ENCODE results near the gene CPA3.

Gene CPA3

DNA sequence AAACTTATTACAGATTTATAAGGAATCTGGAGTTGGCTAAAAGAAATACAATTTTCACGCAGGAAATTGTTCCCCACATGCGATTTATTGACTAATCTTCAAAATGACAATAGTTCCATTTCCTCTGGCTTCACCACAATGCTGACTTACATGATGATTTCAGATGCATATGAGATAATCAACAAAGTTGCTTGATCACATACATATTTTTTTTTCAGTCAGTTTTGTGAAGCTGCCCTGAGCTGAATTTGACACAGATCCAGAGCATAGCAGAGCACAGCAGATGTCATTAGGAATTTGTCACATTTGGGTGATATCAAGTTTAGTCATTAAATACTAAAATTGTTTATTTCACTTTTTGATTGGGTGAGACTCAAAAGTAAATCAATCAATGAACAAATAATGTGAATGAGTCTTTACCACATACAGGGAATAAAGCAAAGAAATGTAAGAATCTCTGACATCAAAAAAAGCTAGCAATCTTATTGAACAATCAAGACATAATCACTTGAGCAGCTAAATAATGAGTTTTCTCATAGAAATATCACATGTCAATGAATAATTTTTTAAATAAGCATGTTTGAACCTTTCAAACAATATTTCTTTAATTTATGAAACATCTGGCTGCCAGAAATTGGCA, 19.2 kb upstream of the CPA3 start:
- no peak overlapping the region for H3K4me3 ChIP-seq (ENCODE audit: low read depth in 1 of 2, low read length in 2 of 2)
- no peaks in the 10 kb centered on the region for H3K9me3 ChIP-seq (ENCODE audit: insufficient read depth, low read length, severe bottlenecking)
- H3K9ac ChIP-seq (ENCODE audit: low read depth, low read length): no peak overlapping the region
- H3K4me1 ChIP-seq (ENCODE audit: insufficient read depth, low read length): no peaks in the 10 kb centered on the region
- H2AFZ ChIP-seq (ENCODE audit: low read depth, low read length): no peak overlapping the region
- no peaks in the 10 kb centered on the region for H3K79me2 ChIP-seq (ENCODE audit: insufficient read depth, low read length)
- ATAC-seq (ENCODE audit: insufficient read depth, low read depth) (no peak), DNase-seq (no peak)
- H3K27me3 ChIP-seq (ENCODE audit: insufficient read depth, low read length, poor library complexity): no peaks in the 10 kb centered on the region
- TF ChIP-seq EZH2 (IDR thresholded peaks at IDR 0.05; ENCODE audit: borderline replicate concordance, low read depth, low read length, severe bottlenecking): no peak
- TF ChIP-seq, protein P1, sequence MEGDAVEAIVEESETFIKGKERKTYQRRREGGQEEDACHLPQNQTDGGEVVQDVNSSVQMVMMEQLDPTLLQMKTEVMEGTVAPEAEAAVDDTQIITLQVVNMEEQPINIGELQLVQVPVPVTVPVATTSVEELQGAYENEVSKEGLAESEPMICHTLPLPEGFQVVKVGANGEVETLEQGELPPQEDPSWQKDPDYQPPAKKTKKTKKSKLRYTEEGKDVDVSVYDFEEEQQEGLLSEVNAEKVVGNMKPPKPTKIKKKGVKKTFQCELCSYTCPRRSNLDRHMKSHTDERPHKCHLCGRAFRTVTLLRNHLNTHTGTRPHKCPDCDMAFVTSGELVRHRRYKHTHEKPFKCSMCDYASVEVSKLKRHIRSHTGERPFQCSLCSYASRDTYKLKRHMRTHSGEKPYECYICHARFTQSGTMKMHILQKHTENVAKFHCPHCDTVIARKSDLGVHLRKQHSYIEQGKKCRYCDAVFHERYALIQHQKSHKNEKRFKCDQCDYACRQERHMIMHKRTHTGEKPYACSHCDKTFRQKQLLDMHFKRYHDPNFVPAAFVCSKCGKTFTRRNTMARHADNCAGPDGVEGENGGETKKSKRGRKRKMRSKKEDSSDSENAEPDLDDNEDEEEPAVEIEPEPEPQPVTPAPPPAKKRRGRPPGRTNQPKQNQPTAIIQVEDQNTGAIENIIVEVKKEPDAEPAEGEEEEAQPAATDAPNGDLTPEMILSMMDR (IDR thresholded peaks at IDR 0.05; ENCODE audit: borderline replicate concordance, extremely low read depth, low read length, poor library complexity, severe bottlenecking): no peak
- H3K4me2 ChIP-seq (ENCODE audit: insufficient read depth, low read length): no peak overlapping the region
- no peaks in the 10 kb centered on the region for H4K20me1 ChIP-seq (ENCODE audit: insufficient read depth, low read length)
- no peaks in the 10 kb centered on the region for H3K36me3 ChIP-seq (ENCODE audit: insufficient read depth, low read length)
- no peak overlapping the region for H3K27ac ChIP-seq (ENCODE audit: low read length)

DNA sequence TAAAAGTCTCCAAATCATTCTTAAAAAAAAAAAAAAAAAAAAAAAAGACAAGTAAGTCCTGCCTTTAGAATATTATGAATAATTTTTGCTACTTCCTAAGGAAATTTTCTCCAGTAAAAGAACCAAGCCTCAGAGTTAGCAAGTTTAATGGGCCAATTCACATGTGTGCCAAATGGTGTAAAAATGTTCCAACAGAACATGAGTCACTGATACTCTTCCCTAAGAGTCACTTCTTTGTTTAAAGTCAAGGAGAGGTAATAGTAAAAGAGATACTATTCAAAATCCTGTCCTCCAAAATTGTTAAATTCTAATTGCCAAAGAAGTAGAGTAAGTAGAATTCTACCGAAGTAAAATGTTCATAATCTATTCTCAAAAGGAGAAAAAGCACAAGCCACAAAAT, 17.7 kb upstream of the CPA3 start:
- Histone ChIP-seq H3K36me3 (ENCODE audit: insufficient read depth, low read length) (no peaks in the 10 kb centered on the region), H3K4me3 (ENCODE audit: low read depth in 1 of 2, low read length in 2 of 2) (no peak overlapping the region), H3K4me2 (ENCODE audit: insufficient read depth, low read length) (no peak overlapping the region), H3K4me1 (ENCODE audit: insufficient read depth, low read length) (no peaks in the 10 kb centered on the region), H3K9me3 (ENCODE audit: insufficient read depth, low read length, severe bottlenecking) (no peaks in the 10 kb centered on the region), H3K9ac (ENCODE audit: low read depth, low read length) (no peak overlapping the region), H2AFZ (ENCODE audit: low read depth, low read length) (no peak overlapping the region), H3K79me2 (ENCODE audit: insufficient read depth, low read length) (no peaks in the 10 kb centered on the region), H3K27ac (ENCODE audit: low read length) (no peak overlapping the region), H4K20me1 (ENCODE audit: insufficient read depth, low read length) (no peaks in the 10 kb centered on the region), H3K27me3 (ENCODE audit: insufficient read depth, low read length, poor library complexity) (no peaks in the 10 kb centered on the region)
- DNase-seq: no peak
- ATAC-seq (ENCODE audit: insufficient read depth, low read depth): no peak
- TF ChIP-seq, protein P1 (IDR thresholded peaks at IDR 0.05; ENCODE audit: borderline replicate concordance, extremely low read depth, low read length, poor library complexity, severe bottlenecking): no peak
- no peak for TF ChIP-seq EZH2 (IDR thresholded peaks at IDR 0.05; ENCODE audit: borderline replicate concordance, low read depth, low read length, severe bottlenecking)

DNA sequence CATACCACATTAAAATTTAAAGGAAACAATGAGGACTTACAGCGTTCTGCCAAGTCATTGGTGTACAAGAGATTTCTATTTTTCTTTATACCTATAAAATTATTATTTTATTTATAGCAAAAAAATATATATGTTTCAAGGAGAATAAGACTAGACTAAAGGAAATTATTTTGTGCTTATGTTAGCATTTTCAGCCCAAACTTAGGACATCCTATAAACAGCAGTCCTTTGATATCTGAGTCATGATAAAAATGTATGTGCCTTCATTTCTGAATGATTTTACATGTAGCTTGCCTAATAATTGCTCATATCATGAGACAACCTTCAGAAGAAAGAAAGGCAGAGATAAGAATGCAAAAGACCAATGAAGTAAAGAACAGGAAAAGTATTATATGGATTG, 16.7 kb upstream of the CPA3 start:
- DNase-seq: no peak
- Histone ChIP-seq H2AFZ (ENCODE audit: low read depth, low read length) (no peak overlapping the region), H3K4me3 (ENCODE audit: low read depth in 1 of 2, low read length in 2 of 2) (no peak overlapping the region), H3K36me3 (ENCODE audit: insufficient read depth, low read length) (no peaks in the 10 kb centered on the region), H3K27ac (ENCODE audit: low read length) (no peak overlapping the region), H3K9ac (ENCODE audit: low read depth, low read length) (no peak overlapping the region), H3K4me1 (ENCODE audit: insufficient read depth, low read length) (no peaks in the 10 kb centered on the region), H3K4me2 (ENCODE audit: insufficient read depth, low read length) (no peak overlapping the region), H3K27me3 (ENCODE audit: insufficient read depth, low read length, poor library complexity) (no peaks in the 10 kb centered on the region), H3K79me2 (ENCODE audit: insufficient read depth, low read length) (no peaks in the 10 kb centered on the region), H4K20me1 (ENCODE audit: insufficient read depth, low read length) (no peaks in the 10 kb centered on the region), H3K9me3 (ENCODE audit: insufficient read depth, low read length, severe bottlenecking) (no peaks in the 10 kb centered on the region)
- TF ChIP-seq, protein P1 (IDR thresholded peaks at IDR 0.05; ENCODE audit: borderline replicate concordance, extremely low read depth, low read length, poor library complexity, severe bottlenecking): no peak
- no peak for TF ChIP-seq EZH2 (IDR thresholded peaks at IDR 0.05; ENCODE audit: borderline replicate concordance, low read depth, low read length, severe bottlenecking)
- ATAC-seq (ENCODE audit: insufficient read depth, low read depth): no peak
